ENCODE measurements around the gene OR51B2. TPM values are rescaled to one million over a fixed set of nuclear protein-coding genes. Genes with fewer than 3 reads are reported as not detected.

Gene OR51B2
- total RNA-seq, 1 donor from 2014 or later: not detected

GRCh38 chr11:5286351-5286750 lies 37.7 kb downstream of the OR51B2 start:
- no peak overlapping the region for H3K27ac Mint-ChIP-seq
- TF ChIP-seq CTCF (IDR thresholded peaks at IDR 0.05; ENCODE audit: unreplicated experiment): no peak
- H3K36me3 Mint-ChIP-seq (ENCODE audit: insufficient read depth): no peaks in the 10 kb centered on the region
- H3K4me1 Mint-ChIP-seq (ENCODE audit: low read depth): no peaks in the 10 kb centered on the region
- H3K27me3 Mint-ChIP-seq: no peaks in the 10 kb centered on the region
- no peak overlapping the region for H3K4me3 Mint-ChIP-seq (ENCODE audit: low read depth)
- no peak for DNase-seq (ENCODE audit: low spot score, unreplicated experiment)
- no peaks in the 10 kb centered on the region for H3K9me3 Mint-ChIP-seq (ENCODE audit: low read depth)

GRCh38 chr11:5285703-5286340 lies 38.3 kb downstream of the OR51B2 start:
- H3K4me1 Mint-ChIP-seq (ENCODE audit: low read depth): no peaks in the 10 kb centered on the region
- H3K4me3 Mint-ChIP-seq (ENCODE audit: low read depth): no peak overlapping the region
- H3K36me3 Mint-ChIP-seq (ENCODE audit: insufficient read depth): no peaks in the 10 kb centered on the region
- H3K27me3 Mint-ChIP-seq: no peaks in the 10 kb centered on the region
- no peak overlapping the region for H3K27ac Mint-ChIP-seq
- no peaks in the 10 kb centered on the region for H3K9me3 Mint-ChIP-seq (ENCODE audit: low read depth)
- no peak for TF ChIP-seq CTCF (IDR thresholded peaks at IDR 0.05; ENCODE audit: unreplicated experiment)
- no peak for DNase-seq (ENCODE audit: low spot score, unreplicated experiment)

GRCh38 chr11:5284637-5285036 lies 39.5 kb downstream of the OR51B2 start:
- Mint-ChIP-seq H3K27me3 (no peaks in the 10 kb centered on the region), H3K4me1 (ENCODE audit: low read depth) (peaks cover 2% of the 10 kb centered on the region), H3K27ac (no peak overlapping the region), H3K4me3 (ENCODE audit: low read depth) (no peak overlapping the region), H3K9me3 (ENCODE audit: low read depth) (no peaks in the 10 kb centered on the region), H3K36me3 (ENCODE audit: insufficient read depth) (no peaks in the 10 kb centered on the region)
- no peak for TF ChIP-seq CTCF (IDR thresholded peaks at IDR 0.05; ENCODE audit: unreplicated experiment)
- DNase-seq (ENCODE audit: low spot score, unreplicated experiment): no peak

- Mint-ChIP-seq H3K27me3 (no peaks in the 10 kb centered on the region), H3K27ac (no peak overlapping the region)
These were observed 40.2 kb downstream of the OR51B2 start for GRCh38 chr11:5283882-5284281.

GRCh38 chr11:5283086-5283485 lies 41.0 kb downstream of the OR51B2 start:
- no peak for TF ChIP-seq CTCF (IDR thresholded peaks at IDR 0.05; ENCODE audit: unreplicated experiment)
- no peaks in the 10 kb centered on the region for H3K27me3 Mint-ChIP-seq
- H3K27ac Mint-ChIP-seq: no peak overlapping the region
- peaks cover 2% of the 10 kb centered on the region for H3K4me1 Mint-ChIP-seq (ENCODE audit: low read depth)
- no peak for DNase-seq (ENCODE audit: low spot score, unreplicated experiment)
- H3K9me3 Mint-ChIP-seq (ENCODE audit: low read depth): no peaks in the 10 kb centered on the region
- no peak overlapping the region for H3K4me3 Mint-ChIP-seq (ENCODE audit: low read depth)
- no peaks in the 10 kb centered on the region for H3K36me3 Mint-ChIP-seq (ENCODE audit: insufficient read depth)

More at GRCh38 chr11:5283882-5284281, 40.2 kb downstream of the OR51B2 start:
- no peak for DNase-seq (ENCODE audit: low spot score, unreplicated experiment)
- no peak overlapping the region for H3K4me3 Mint-ChIP-seq (ENCODE audit: low read depth)
- no peak for TF ChIP-seq CTCF (IDR thresholded peaks at IDR 0.05; ENCODE audit: unreplicated experiment)
- H3K4me1 Mint-ChIP-seq (ENCODE audit: low read depth): peaks cover 2% of the 10 kb centered on the region
- no peaks in the 10 kb centered on the region for H3K9me3 Mint-ChIP-seq (ENCODE audit: low read depth)
- H3K36me3 Mint-ChIP-seq (ENCODE audit: insufficient read depth): no peaks in the 10 kb centered on the region

Measured in progenitor cell of endocrine pancreas (in vitro differentiated cells).